NCI-H82 (cell line): ENCODE measurements around the gene PLAU.

Experiments
- DNase-seq: peaks from one replicate; lab custom pipeline; 2025; lab: John Stamatoyannopoulos, UW

Gene PLAU

DNA sequence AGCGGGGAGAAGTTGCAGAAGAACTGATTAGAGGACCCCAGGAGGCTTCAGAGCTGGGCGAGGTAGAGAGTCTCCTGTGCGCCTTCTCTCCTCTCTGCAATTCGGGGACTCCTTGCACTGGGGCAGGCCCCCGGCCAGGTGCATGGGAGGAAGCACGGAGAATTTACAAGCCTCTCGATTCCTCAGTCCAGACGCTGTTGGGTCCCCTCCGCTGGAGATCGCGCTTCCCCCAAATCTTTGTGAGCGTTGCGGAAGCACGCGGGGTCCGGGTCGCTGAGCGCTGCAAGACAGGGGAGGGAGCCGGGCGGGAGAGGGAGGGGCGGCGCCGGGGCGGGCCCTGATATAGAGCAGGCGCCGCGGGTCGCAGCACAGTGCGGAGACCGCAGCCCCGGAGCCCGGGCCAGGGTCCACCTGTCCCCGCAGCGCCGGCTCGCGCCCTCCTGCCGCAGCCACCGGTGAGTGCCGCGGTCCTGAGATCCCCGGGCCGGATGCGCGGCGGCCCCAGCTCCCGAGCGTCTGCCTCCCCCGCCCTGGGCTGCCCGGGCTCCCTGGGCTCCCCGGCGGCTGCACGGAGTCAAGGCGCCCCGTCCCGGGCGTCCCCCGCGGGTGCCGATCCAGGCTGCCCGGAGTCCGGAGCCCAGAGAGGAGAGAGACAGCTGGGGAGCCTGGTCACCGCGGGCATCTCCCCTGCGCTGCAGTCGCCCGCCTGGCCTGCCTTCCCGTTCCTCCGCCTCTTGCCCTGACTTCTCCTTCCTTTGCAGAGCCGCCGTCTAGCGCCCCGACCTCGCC is at the start of gene PLAU:
Gene PLAU (plus strand): TSS at position 369 of the 789 bp plus-strand sequence. CDS start 424 bp downstream, outside the sequence.
- peak; percentile 32 for DNase-seq

DNA sequence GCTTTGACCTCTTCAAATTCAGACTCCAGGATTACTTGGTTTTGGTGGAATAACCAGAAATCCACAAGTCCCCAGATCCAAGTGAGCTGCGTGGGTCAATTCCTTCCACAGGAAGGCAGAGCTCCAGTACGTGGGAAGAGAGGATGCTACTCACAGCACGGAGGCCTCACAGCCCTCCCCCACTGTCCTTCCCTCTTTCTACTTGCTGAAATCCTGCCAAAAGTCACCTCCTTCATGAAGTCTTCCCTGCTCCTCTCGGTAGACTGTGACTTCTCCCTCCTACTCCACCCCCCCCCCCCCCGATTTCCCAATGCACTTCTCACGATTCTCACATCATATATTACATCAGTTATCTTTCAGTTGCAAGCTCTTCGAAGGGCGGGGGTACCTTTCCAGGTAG is 48.9 kb upstream of the PLAU start:
- DNase-seq: no peak

- DNase-seq: peak; percentile 83
Measured at GRCh38 chr10:73863039-73863817, 47.7 kb upstream of the PLAU start.

GRCh38 chr10:73864229-73864628 is 46.7 kb upstream of the PLAU start:
- DNase-seq: no peak

GRCh38 chr10:73865107-73865458 is 45.8 kb upstream of the PLAU start:
- DNase-seq: no peak

- DNase-seq: no peak
Measured at GRCh38 chr10:73865459-73866442, 45.2 kb upstream of the PLAU start.

DNA sequence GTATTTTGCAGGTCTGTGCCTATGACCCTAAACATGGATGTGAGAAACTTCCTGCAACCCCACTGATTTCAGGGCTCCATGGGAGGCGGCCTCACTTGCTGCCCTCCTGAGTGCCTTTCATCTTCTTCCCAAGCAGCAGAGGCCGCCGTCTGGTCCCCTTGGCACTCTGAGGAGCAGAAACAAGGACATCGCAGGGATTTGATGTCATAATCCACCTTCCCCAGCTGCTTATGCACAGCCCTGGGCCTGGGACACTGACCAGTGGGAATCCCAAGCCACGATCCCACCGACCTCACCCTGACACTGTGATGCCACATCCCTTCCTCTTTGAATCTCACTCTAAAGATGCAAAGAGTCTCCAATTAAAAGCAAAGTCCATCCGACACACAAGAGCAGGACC is 44.3 kb upstream of the PLAU start:
- peak; percentile 45 for DNase-seq

- DNase-seq: no peak
Measured at GRCh38 chr10:73867126-73867807, 43.7 kb upstream of the PLAU start.

GRCh38 chr10:73867871-73868631 is 42.9 kb upstream of the PLAU start:
- DNase-seq: no peak

- DNase-seq: no peak
Measured at GRCh38 chr10:73868655-73869195, 42.2 kb upstream of the PLAU start.

- DNase-seq: no peak
Measured at GRCh38 chr10:73871295-73872189, 39.4 kb upstream of the PLAU start.

DNA sequence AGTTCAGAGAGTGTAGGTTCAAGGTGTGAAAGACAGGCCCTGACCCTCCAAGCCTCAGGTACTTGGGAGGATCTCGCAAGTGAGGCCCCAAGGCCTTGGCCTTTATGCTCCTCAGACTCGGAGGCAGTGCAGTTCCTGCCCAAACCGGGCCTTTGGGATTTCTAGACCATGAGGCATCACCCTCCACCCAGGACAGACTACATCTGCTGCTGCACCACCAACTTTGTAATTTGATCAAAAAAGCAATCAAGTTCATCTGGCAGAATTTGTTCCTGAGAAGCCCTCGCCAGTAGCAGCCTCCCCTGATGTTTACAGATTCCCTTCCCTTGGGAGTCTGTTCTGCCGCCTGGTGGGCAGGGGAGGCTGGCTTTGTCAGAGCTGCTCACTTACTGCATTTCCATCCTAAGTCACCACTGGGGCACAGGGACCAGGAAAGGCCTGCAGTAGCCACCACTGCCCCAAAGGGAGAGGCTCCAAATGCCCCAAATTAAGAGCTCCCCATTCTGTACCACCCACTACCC is 38.7 kb upstream of the PLAU start:
- no peak for DNase-seq

GRCh38 chr10:73873142-73873837 is 37.6 kb upstream of the PLAU start:
- no peak for DNase-seq

DNA sequence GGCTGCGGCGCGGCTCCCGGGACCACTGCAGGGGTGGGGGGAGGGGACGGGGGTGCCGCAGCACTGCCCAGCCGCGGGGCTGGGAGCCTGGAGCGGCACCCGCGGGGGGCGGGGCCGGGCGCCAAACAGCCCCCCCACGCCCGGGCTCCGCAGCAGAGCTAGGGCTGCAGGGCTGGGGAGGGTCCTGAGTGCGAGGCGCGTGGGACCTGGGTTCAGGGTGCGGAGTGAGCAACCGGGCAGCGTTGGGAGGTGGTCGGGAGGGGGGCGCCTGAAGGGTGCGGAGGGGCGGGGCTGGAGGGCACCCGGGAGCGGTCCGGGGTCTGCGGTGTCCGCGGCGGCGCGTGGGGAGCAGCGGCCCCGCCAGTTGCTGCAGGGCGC is 37.1 kb upstream of the PLAU start:
- peak; percentile 37 for DNase-seq

DNA sequence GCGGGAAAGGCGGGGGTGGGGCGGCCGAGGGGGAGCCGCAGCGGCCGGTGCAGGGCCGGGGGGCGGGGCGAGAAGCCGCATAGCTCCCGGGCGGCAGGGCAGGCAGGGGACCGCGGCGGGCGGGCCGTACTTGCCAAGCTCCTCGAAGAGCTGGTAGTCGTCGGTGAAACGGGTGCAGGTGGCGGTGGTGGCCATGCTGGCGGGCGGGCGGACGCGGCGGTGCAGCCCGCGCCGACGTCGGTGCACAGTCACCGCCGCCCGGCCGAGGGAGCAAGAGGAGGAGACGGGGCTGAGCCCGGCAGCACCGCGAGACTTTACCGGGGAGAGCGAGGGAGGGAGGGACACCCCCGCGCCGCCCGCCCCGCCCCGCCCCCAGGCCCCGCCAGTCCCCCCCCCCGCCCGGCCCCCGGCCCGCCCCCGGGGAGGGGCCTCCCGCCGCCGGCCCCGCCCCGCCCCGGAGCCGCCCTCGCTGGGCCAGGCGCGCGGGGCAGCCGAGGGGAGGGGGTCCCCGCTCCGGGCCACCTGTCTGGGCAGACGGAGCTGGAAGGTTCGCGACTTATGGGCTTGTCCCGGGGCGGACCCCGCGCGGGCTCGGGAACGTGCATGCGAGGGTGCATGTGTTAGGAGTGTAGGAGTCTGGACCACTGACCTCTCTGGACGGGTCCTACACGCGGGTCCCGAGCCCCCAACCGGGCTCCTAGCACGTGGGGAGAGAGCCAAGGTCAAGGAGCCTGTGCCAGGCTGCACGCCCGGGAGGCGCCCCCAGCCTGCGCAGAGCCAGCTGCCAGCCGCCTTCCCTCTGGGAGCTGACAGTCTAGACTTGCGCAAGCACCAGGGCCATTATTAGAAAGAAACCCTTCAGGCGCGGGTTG is 36.4 kb upstream of the PLAU start, which contains the start of gene CAMK2G:
Gene CAMK2G (minus strand): TSS at position 289 of the 872 bp plus-strand sequence. CDS start 94 bp downstream, at position 195.
- peak; percentile 83 for DNase-seq

- no peak for DNase-seq
Measured at GRCh38 chr10:73875139-73875475, 35.8 kb upstream of the PLAU start.

DNA sequence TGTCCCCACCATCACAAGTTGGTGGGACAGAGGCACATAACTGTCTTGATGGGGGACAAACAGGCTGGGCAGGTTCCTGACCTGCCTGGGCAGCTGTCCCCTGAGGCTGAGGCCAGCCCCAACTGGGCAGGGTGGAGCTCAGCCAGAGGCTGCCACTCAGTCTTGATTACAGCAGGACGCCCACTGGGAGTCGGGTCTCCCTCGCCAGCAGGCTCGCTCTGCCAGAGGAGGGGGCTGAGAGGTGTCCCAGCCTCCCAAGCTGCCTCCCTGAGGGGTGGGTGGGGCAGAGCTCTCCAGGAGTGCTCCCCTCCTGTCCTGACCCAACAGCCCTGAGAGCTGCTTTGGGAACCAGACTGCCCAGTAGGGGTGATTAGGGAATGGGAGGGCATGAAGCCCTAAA is 34.8 kb upstream of the PLAU start:
- no peak for DNase-seq

DNA sequence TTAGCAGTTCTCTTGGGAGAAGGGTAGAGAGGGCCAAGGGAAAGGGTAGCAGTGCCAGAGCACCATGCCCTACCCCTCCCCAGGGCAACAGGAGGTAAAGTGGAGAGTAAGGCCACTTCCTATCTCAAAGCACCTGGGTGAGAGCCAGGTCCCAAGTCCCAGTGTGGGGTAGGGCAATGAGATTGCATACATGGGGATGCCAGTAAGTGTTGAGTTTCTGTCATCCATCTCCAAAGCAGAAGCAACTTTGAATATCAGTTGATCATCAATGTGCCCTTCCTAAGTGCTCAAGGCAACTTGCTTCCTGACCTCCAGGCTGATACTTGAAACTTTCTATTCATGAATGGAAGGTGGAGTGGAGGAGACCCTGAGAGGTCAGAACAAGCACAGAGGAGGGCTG is 34.4 kb upstream of the PLAU start:
- no peak for DNase-seq
